ENCODE results near the gene KLF16.

The KLF16 gene

GRCh38 chr19:1843646-1844394, 19.6 kb downstream of the KLF16 start:
- Mint-ChIP-seq H3K27me3 (ENCODE audit: low read depth) (no peaks in the 10 kb centered on the region), H3K4me3 (peak overlapping the region; percentile 19 to 61 (median 59)), H3K36me3 (ENCODE audit: low read depth) (no peaks in the 10 kb centered on the region), H3K4me1 (peaks cover 55% of the 10 kb centered on the region), H3K9me3 (no peaks in the 10 kb centered on the region), H3K27ac (peak overlapping the region in 2 of 3 experiments; percentile 60 to 76)
- TF ChIP-seq CTCF (IDR thresholded peaks at IDR 0.05; ENCODE audit: unreplicated experiment in 3 of 3) = no peak

- Mint-ChIP-seq H3K4me1 (peaks cover 55% of the 10 kb centered on the region), H3K36me3 (ENCODE audit: low read depth) (no peaks in the 10 kb centered on the region), H3K9me3 (no peaks in the 10 kb centered on the region), H3K4me3 (no peak overlapping the region), H3K27me3 (ENCODE audit: low read depth) (no peaks in the 10 kb centered on the region), H3K27ac (no peak overlapping the region)
- no peak for TF ChIP-seq CTCF (IDR thresholded peaks at IDR 0.05; ENCODE audit: unreplicated experiment in 3 of 3)
Measured at GRCh38 chr19:1843116-1843515, 20.3 kb downstream of the KLF16 start.

GRCh38 chr19:1841209-1841924, 22.0 kb downstream of the KLF16 start:
- no peaks in the 10 kb centered on the region for H3K27me3 Mint-ChIP-seq (ENCODE audit: low read depth)
- TF ChIP-seq CTCF (IDR thresholded peaks at IDR 0.05; ENCODE audit: unreplicated experiment in 3 of 3) = no peak
- H3K9me3 Mint-ChIP-seq = no peaks in the 10 kb centered on the region
- H3K27ac Mint-ChIP-seq = peak overlapping the region; percentile 75 to 92 (median 80)
- peaks cover 42% of the 10 kb centered on the region for H3K4me1 Mint-ChIP-seq
- peak overlapping the region; percentile 44 to 77 (median 62) for H3K4me3 Mint-ChIP-seq
- no peaks in the 10 kb centered on the region for H3K36me3 Mint-ChIP-seq (ENCODE audit: low read depth)

GRCh38 chr19:1840541-1841115, 22.8 kb downstream of the KLF16 start:
- H3K4me3 Mint-ChIP-seq = peak overlapping the region; percentile 44 to 77 (median 55)
- no peaks in the 10 kb centered on the region for H3K9me3 Mint-ChIP-seq
- no peak for TF ChIP-seq CTCF (IDR thresholded peaks at IDR 0.05; ENCODE audit: unreplicated experiment in 3 of 3)
- peak overlapping the region; percentile 75 to 92 (median 80) for H3K27ac Mint-ChIP-seq
- H3K4me1 Mint-ChIP-seq = peaks cover 41% of the 10 kb centered on the region
- H3K27me3 Mint-ChIP-seq (ENCODE audit: low read depth) = no peaks in the 10 kb centered on the region
- no peaks in the 10 kb centered on the region for H3K36me3 Mint-ChIP-seq (ENCODE audit: low read depth)

GRCh38 chr19:1839658-1840540, 23.5 kb downstream of the KLF16 start:
- H3K27ac Mint-ChIP-seq = peak overlapping the region; percentile 75 to 92 (median 80)
- H3K9me3 Mint-ChIP-seq = no peaks in the 10 kb centered on the region
- peak overlapping the region; percentile 44 to 77 (median 55) for H3K4me3 Mint-ChIP-seq
- H3K4me1 Mint-ChIP-seq = peaks cover 41% of the 10 kb centered on the region
- no peak for TF ChIP-seq CTCF (IDR thresholded peaks at IDR 0.05; ENCODE audit: unreplicated experiment in 3 of 3)
- H3K36me3 Mint-ChIP-seq (ENCODE audit: low read depth) = no peaks in the 10 kb centered on the region
- no peaks in the 10 kb centered on the region for H3K27me3 Mint-ChIP-seq (ENCODE audit: low read depth)
